DOHH2 (cell line): ENCODE measurements around the gene KLK13.

Experiments used
- H3F3A ChIP-seq: fragments of 200-600 bp; sonication (generic), shearing (Covaris generic); 2 replicates; pipeline ENCODE4 v1.6.0; 2016; ENCODE audit warnings: antibody characterized with exemption, mild to moderate bottlenecking; ENCODE audit not compliant: control insufficient read depth, insufficient read depth
- H3K27ac ChIP-seq: fragments of 200-600 bp; sonication (generic); 2 replicates; pipeline ENCODE4 v1.5.1; 2014; ENCODE audit warnings: low read depth, mild to moderate bottlenecking, low read length, moderate library complexity
- H3K27me3 ChIP-seq: fragments of 200-600 bp; sonication (generic); 2 replicates; pipeline ENCODE4 v1.6.1; 2014; ENCODE audit warnings: mild to moderate bottlenecking, low read length, mixed read lengths; ENCODE audit not compliant: control insufficient read depth
- H3K36me3 ChIP-seq: fragments of 200-600 bp; sonication (generic); 2 replicates; pipeline ENCODE4 v1.6.1; 2014; ENCODE audit warnings: mild to moderate bottlenecking, low read length, moderate library complexity, mixed read lengths; ENCODE audit not compliant: control insufficient read depth
- H3K4me1 ChIP-seq: fragments of 200-600 bp; sonication (generic); 2 replicates; pipeline ENCODE4 v1.6.1; 2014; ENCODE audit warnings: mild to moderate bottlenecking, low read length, mixed read lengths; ENCODE audit not compliant: control insufficient read depth
- H3K4me2 ChIP-seq: fragments of 200-600 bp; sonication (generic); 2 replicates; pipeline ENCODE4 v1.6.0; 2014; ENCODE audit warnings: mild to moderate bottlenecking, low read length, moderate library complexity
- H3K4me3 ChIP-seq: fragments of 200-600 bp; sonication (generic); 2 replicates; pipeline ENCODE4 v1.5.1; 2014; ENCODE audit warnings: mild to moderate bottlenecking, low read length, mixed read lengths
- H3K79me2 ChIP-seq: fragments of 200-600 bp; sonication (generic); 2 replicates; pipeline ENCODE4 v1.6.1; 2014; ENCODE audit warnings: mild to moderate bottlenecking, low read length, mixed read lengths; ENCODE audit not compliant: control insufficient read depth
- H3K9me2 ChIP-seq: fragments of 200-600 bp; sonication (generic); replicated peaks from 2 replicates; pipeline ENCODE4 v1.6.1; 2014; ENCODE audit warnings: mild to moderate bottlenecking, low read length, mixed read lengths; ENCODE audit not compliant: control insufficient read depth
- H3K9me3 ChIP-seq: fragments of 200-600 bp; sonication (generic); 2 replicates; pipeline ENCODE4 v1.6.1; 2014; ENCODE audit warnings: antibody characterized with exemption, low read length, mixed read lengths; ENCODE audit not compliant: control insufficient read depth, insufficient read depth
- H4K20me1 ChIP-seq: fragments of 200-600 bp; sonication (generic); 2 replicates; pipeline ENCODE4 v1.6.0; 2014; ENCODE audit warnings: low read depth, mild to moderate bottlenecking, antibody characterized with exemption, low read length, moderate library complexity; ENCODE audit not compliant: control insufficient read depth, insufficient read depth
- CTCF ChIP-seq: fragments of 200-600 bp; sonication (generic); IDR thresholded peaks from one replicate; pipeline ENCODE4 v1.5.1; 2014; ENCODE audit warnings: antibody characterized with exemption, mild to moderate bottlenecking, low read depth, low read length; ENCODE audit not compliant: poor library complexity, severe bottlenecking
- EZH2phosphoT487 ChIP-seq: fragments of 200-600 bp; sonication (generic); IDR thresholded peaks from 2 replicates; pipeline ENCODE4 v1.6.1; 2017; ENCODE audit warnings: borderline replicate concordance, mild to moderate bottlenecking, antibody characterized with exemption, low read length, moderate library complexity, mixed read lengths

The KLK13 gene

GRCh38 chr19:51034704-51035103, 30.2 kb downstream of the KLK13 start, which contains the start of gene KLK12:
Gene KLK12, minus strand, starts transcription at chr19:51035002. Its CDS starts 381 bp downstream, at chr19:51034621.
- TF ChIP-seq EZH2phosphoT487 = no peak
- TF ChIP-seq CTCF = no peak
- no peaks in the 10 kb centered on the region for H3K27me3 ChIP-seq
- no peak within 1 kb of the TSS for H3K4me2 ChIP-seq
- no peak within 1 kb of the TSS for H3K4me3 ChIP-seq
- H3K9me2 ChIP-seq = no peaks in the 10 kb centered on the region
- no peaks in the 10 kb centered on the region for H4K20me1 ChIP-seq
- H3K4me1 ChIP-seq = no peaks in the 10 kb centered on the region
- H3K9me3 ChIP-seq = no peaks in the 10 kb centered on the region
- no peaks in the 10 kb centered on the region for H3K79me2 ChIP-seq
- H3K36me3 ChIP-seq = no peaks in the 10 kb centered on the region
- no peak within 1 kb of the TSS for H3K27ac ChIP-seq
- H3F3A ChIP-seq = no peaks in the 10 kb centered on the region

- TF ChIP-seq EZH2phosphoT487 = no peak
- TF ChIP-seq CTCF = no peak
- no peak overlapping the region for H3K4me3 ChIP-seq
These were observed 33.0 kb downstream of the KLK13 start for GRCh38 chr19:51031880-51032225.

GRCh38 chr19:51031220-51031879, 33.5 kb downstream of the KLK13 start:
- no peaks in the 10 kb centered on the region for H3K4me1 ChIP-seq
- no peaks in the 10 kb centered on the region for H3K9me2 ChIP-seq
- no peak overlapping the region for H3K4me3 ChIP-seq
- no peaks in the 10 kb centered on the region for H3K27me3 ChIP-seq
- H3F3A ChIP-seq = no peaks in the 10 kb centered on the region
- H4K20me1 ChIP-seq = no peaks in the 10 kb centered on the region
- H3K27ac ChIP-seq = no peak overlapping the region
- H3K36me3 ChIP-seq = no peaks in the 10 kb centered on the region
- H3K9me3 ChIP-seq = no peaks in the 10 kb centered on the region
- no peak overlapping the region for H3K4me2 ChIP-seq
- TF ChIP-seq EZH2phosphoT487 = no peak
- TF ChIP-seq CTCF = no peak
- no peaks in the 10 kb centered on the region for H3K79me2 ChIP-seq

More at GRCh38 chr19:51031880-51032225, 33.0 kb downstream of the KLK13 start:
- no peaks in the 10 kb centered on the region for H3K9me2 ChIP-seq
- no peaks in the 10 kb centered on the region for H3K9me3 ChIP-seq
- no peak overlapping the region for H3K4me2 ChIP-seq
- H3F3A ChIP-seq = no peaks in the 10 kb centered on the region
- H3K36me3 ChIP-seq = no peaks in the 10 kb centered on the region
- no peak overlapping the region for H3K27ac ChIP-seq
- no peaks in the 10 kb centered on the region for H3K4me1 ChIP-seq
- H3K27me3 ChIP-seq = no peaks in the 10 kb centered on the region
- no peaks in the 10 kb centered on the region for H3K79me2 ChIP-seq
- no peaks in the 10 kb centered on the region for H4K20me1 ChIP-seq

GRCh38 chr19:51030631-51031030, 34.3 kb downstream of the KLK13 start:
- Histone ChIP-seq H3K4me2 (no peak overlapping the region), H3K4me3 (no peak overlapping the region), H3K9me2 (no peaks in the 10 kb centered on the region), H3K4me1 (no peaks in the 10 kb centered on the region), H3K9me3 (no peaks in the 10 kb centered on the region), H3K27me3 (no peaks in the 10 kb centered on the region), H3F3A (no peaks in the 10 kb centered on the region), H3K79me2 (no peaks in the 10 kb centered on the region), H3K36me3 (no peaks in the 10 kb centered on the region), H3K27ac (no peak overlapping the region), H4K20me1 (no peaks in the 10 kb centered on the region)
- no peak for TF ChIP-seq CTCF
- no peak for TF ChIP-seq EZH2phosphoT487
